T1000 (cell line): ENCODE results near the gene FCN1.

Source experiments
- DNase-seq: peaks from one replicate; lab custom pipeline; 2025; ENCODE audit warnings: mixed read lengths; lab: John Stamatoyannopoulos, UW

The FCN1 gene

DNA sequence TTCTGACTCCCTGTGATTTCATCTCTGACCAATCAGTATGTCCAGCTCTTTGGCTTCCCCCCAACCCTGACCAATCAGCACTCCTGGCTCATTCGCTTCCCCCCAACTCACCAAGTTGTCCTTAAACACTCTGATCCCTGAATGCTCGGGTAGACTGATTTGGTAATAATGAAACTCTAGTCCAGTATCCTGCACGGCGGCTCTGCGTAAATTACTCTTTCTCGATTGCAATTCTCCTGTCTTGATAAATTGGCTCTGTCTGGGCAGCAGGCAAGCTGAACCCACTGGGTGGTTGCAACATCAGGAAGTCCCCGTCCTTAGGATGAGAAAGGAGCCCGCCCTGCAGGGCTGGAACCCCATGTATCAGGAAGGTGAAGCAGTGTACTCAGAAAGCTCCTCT lies 26.7 kb downstream of the FCN1 start:
- DNase-seq: no peak

DNA sequence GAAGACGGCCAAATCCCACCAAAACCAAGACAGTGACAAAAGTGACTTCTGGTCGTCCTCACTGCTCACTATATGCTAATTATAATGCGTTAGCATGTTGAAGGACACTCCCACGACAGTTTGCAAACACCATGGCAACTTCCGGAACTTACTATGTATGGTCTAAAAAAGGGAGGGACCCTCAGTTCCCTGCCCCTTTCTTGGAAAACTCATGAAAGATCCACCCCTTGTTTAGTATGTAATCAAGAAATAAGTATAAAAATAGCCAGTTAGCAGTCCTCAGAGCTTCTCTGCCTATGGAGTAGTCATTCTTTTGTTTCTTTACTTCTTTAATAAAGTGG lies 27.6 kb downstream of the FCN1 start:
- no peak for DNase-seq

DNA sequence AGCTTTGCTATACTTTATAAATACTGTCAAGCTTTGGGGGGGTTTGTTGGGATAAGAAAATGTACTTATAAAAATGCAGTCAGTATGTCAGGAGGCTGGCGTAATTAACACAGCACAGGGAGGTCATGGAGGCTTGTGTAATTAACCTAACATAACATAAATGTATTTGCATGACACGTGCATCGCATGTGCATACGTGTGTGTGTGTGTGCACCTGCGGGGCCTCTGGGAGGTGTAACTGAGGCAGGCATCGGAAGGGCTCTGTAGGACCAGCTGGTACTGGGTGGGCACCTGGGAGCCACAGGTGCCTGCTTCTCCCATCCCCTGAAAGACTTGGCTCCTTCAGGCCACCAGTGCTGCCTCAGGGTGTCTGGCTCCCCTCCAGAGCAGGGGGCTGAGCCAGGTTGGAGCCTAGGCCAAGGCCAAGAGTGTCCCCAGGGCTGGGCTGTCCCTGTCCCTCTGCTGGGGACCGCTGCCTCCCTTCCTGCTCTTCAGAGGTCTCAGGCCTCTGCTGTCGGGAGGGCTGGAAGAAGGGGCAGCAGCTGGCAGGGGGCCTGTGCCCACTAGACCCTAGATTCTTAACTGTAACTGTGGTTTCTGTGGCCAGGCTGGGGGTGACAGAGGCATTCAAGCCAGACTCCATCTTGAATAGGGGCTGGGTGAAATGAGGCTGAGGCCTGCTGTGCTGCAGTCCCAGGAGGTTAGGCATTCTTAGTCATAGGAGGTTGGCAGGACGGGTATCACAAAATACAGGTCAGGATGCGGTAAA lies 28.1 kb downstream of the FCN1 start:
- no peak for DNase-seq

DNA sequence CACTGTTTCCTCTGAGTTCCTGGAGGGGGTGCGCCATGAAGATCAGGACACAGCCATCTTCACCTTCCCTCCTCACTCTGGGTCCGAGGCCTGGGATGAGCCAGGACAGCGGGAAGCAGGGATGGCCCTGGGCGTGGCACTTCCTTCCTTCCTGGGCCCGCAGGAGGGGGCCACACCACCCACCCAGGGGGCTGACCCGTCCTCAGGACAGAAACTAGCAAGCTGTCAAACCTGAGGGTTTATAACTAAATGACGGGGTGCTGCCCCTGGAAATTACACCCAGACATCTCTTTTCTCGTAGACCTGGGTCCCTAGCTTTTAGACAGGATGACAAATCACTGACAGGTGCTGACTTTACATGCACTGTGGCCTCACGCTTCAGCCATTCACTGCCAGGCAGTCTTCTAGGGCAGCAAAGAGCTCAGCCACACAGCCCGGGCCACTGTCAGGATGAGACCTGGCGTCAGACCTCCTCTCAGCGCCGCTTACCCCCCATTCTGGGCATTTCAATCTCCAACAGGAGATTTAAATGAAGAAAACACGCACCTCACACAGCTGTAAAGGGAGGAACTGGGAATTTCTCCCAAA lies 29.0 kb downstream of the FCN1 start:
- no peak for DNase-seq

DNA sequence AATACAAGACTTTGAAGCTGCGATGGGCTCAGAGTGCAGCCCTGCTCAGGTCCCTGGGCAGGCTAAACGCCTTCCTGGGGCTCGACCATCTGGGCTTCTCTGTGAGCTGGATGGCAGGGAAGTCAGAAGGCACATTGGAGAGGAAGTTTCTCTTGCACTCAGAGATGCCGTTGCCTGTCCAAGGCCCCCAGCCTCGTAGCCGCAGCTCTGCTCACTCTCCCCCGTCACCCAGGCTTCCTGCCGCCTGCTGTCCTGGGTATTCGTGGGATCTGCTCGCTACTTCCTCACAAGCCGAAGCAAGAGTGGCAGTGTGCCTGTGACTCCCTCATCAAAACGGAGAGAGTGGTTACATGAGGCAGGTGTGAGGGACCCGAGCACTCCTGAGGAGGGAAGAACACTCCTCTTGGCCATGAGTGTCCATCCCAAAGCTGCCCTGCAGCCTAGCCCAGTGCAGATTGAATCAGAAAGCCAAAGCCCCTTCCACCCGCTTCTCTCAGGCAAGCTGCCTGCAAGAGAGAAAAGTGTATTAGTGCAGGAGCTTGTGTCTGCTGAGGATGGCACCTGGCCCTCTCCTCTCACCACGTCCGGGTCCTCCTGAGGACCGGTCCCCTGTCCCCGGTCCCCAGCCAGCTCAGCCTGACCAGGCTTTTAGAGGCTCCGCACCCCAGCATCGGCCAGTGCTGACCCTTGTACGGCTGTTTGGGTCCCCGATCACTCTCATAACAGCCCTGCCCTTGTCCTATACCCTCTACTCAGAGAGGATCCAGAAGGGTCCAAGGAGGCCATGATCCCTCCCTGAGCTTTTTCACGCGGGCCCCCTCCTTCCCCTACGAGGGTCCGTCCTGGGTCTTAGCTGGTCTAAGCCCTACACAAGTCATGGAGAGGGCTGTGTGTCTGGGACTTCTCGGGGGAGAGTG lies 29.8 kb downstream of the FCN1 start:
- no peak for DNase-seq

- DNase-seq: no peak
These were observed 30.5 kb downstream of the FCN1 start for GRCh38 chr9:134887219-134887618.

- DNase-seq: no peak
These were observed 31.2 kb downstream of the FCN1 start for GRCh38 chr9:134886413-134886913.

- DNase-seq: no peak
These were observed 31.9 kb downstream of the FCN1 start for GRCh38 chr9:134885679-134886412.

GRCh38 chr9:134885001-134885678 lies 32.6 kb downstream of the FCN1 start:
- DNase-seq: no peak

GRCh38 chr9:134884492-134884891 lies 33.2 kb downstream of the FCN1 start:
- DNase-seq: no peak

DNA sequence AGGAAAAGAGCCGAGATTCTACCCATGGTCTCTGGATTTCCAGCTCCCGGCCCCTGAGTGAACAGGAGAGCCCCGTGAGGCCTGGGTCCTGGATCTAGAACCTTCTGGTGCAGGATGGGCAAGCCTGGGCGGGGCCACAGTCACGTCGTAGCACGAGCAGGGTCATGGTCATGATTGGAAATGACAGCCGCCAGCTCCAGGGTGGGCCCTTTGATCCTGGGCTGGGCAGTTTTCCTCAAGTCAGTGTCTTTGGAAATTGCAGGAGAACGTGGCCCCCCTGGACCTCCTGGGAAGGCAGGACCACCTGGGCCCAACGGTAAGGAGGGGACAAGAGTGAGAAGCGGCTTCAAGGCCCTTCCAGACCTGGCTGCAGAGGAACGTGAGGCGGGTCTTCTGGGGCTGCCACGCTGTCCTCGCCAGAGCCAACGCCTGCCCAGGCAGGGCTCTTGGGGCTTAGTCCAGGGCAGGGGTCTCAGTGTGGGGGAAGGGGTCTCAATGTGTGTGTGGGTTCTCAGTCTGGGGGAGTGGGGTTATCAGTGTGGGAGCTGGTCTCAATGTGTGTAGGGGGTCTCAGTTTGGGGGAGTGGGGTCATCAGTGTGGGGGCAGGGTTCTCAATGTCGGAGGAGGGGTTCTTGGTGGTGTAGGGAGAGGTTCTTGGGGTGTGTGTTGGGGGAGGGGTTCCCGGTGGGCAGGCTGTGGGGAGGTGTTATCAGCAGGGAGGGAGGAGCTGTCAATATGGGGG lies 34.5 kb downstream of the FCN1 start:
- no peak for DNase-seq

DNA sequence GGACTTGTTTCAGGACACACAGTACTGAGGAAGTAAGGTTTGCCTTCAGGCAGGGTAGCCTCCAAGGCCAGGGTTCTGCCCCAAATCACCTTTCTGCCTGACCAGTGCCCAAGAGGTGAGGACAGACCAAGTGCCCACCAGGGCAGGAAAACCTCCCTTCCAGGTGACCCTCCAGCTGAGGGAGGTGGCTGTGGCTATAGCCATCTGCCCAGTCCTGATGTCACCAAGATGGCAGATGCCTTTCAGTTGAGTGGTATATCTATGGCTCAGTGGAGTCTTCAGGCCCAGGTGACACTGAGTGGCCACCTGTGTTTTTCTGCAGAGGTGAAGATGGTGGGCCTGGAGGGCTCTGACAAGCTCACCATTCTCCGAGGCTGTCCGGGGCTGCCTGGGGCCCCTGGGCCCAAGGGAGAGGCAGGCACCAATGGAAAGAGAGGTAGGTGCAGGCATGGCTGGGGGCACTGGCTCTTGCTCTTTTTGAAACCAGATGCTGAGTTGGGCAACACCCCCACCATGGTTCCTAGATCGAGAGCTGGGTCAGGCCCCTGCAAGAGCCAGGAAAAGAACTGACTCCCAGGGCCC lies 35.4 kb downstream of the FCN1 start:
- no peak for DNase-seq

DNA sequence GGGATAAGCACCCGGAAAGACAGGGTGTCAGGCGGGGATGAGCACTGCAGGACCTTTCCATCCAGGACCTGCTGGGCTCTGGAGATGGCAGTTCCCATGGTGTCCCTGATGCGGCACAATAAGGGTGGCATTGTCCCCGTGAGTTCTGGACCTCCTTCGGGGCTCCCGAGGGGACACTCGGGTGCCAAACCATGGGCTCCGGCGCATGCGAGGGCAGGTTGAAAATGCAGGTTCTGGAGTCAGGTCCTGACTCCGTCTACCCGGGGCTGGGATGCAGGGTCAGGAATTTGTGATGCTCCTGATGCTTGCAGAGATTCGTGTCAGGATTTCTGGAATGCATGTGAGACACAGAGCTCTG lies 36.4 kb downstream of the FCN1 start:
- DNase-seq: no peak

DNA sequence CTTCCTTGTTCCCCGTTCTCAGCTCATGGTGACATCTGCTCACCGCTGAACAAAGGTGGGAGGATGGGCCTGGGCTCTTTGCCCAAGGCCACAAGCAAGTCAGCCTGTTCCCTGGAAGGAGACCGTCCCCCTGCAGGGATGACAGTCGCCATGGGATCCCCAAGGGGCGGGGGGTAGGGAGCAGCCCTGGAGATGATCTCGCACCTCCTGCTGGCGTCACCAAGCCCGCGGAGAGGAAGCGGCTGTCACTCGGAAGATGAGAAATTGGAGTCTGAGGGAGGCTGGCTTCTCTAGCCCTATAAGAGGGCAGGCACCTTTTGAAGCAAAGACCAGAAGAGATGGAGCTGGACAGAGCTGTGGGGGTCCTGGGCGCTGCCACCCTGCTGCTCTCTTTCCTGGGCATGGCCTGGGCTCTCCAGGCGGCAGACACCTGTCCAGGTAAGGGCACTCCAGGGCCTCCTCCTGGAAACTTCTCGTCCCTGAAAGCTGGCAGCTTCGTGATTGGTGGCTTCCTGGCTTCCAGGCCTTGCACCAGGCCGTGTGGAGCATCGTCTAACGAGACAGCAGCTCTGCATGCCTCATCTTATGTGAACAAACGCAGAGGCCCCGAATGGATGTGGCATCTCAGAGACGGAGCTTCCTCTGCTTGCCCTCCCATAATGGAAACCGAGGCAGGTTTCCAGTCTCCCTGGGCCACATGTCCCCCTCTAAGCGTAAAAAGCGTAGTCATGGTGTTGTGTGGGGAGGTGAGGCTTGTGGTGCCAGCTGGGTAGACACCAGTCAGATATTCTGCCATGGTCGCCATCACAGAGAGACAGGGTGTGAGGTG lies 37.0 kb downstream of the FCN1 start, which contains the start of gene FCN2:
Gene FCN2, plus strand, starts transcription at position 327 of the 829 bp plus-strand sequence. Its CDS starts 12 bp downstream, at position 339.
- DNase-seq: no peak

- DNase-seq: no peak
These were observed 37.8 kb downstream of the FCN1 start for GRCh38 chr9:134879664-134880483.

DNA sequence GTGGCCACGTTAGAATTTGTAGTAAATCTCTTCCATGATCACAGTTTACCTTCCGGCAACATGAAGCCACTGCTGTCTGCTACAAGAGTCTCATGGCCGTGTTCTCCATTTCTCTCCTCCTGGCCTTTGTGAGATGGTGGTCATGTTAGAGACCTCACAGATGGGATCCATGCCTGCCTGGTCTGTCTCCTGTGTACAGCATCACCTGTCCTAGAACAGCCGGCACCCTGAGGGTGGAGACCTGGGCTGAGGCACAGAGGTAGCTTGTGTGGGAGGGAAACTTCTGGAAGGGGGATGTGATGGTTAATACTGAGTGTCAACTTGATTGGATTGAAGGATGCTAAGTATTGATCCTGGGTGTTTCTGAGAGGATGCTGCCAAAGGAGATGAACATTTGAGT lies 40.2 kb downstream of the FCN1 start:
- no peak for DNase-seq

DNA sequence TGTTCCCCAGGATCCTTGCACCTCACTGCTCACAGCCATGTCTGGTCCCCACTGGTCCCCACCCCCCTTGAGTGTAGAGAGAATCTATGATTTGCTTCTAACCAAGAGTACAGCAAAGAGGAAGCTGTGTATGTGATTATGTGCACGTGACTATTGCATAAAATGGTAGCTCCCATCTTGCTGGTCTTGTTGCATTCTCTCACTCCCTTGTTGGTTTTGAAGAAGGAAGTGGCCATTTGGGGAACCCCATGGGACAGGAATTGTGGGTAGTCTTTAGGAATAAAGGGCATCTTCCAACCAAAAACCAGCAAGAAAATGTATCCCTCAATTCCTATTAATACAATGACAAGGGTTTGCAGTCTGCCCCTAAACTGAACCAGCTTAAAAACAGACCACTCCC lies 42.3 kb downstream of the FCN1 start:
- DNase-seq: no peak

GRCh38 chr9:134872482-134873231 lies 45.1 kb downstream of the FCN1 start:
- no peak for DNase-seq
